GM21717 (cell line): ENCODE results near the gene FAM24B.
"Not testable (repeated sequence)": the region's sequence is repeated elsewhere in the genome, so short reads cannot be mapped to it uniquely, and the experiment has no call there.

Experiments used
- ATAC-seq: cut with Tn5 transposase; IDR thresholded peaks from one replicate; pipeline ENCODE4 v1.9.1; 2021; ENCODE audit warnings: mild to moderate bottlenecking, moderate library complexity; ENCODE audit not compliant: unreplicated experiment

Gene FAM24B

GRCh38 chr10:122859527-122859926, 19.9 kb downstream of the FAM24B start:
- ATAC-seq = no peak

- ATAC-seq = not testable (repeated sequence)
Measured at GRCh38 chr10:122858042-122858441, 21.3 kb downstream of the FAM24B start.

DNA sequence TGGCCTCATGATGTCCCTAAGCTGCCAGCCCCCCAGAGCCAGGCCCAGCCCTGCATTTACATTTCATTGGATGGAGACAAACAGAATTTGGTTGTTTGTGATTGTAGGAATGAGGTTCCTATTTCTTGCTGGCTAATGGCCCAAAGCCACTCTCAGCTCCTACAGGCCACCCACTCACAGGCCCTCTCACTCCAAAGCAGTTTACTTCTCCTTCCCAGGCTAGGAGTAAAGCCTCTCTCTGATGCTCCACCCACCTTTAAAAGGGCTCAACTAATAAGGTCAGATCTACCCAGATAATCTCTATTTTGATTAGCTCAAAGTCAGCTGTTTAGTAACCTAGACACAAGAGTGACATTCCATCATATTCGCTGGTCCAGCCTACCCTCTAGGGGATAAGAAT, 22.5 kb downstream of the FAM24B start:
- ATAC-seq = no peak

DNA sequence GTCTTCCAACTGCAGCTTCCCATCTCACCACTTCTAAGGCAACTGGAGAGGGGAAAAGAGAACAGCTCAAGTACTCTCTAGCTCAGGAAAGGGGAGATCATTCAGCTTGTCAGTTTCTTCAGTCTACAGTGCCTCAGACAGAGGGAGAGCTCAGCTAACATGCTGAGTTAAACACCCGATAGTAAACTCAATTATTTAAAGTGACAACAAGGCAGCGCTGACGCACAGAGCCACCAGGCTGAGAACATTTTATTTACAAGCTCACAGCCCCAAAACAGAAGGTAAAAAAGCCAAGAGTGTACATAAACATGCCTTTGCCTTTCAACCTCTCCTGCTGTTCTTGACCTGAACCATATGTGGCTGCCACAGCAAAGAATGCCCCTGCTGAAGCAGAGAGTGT, 23.6 kb downstream of the FAM24B start:
- no peak for ATAC-seq

DNA sequence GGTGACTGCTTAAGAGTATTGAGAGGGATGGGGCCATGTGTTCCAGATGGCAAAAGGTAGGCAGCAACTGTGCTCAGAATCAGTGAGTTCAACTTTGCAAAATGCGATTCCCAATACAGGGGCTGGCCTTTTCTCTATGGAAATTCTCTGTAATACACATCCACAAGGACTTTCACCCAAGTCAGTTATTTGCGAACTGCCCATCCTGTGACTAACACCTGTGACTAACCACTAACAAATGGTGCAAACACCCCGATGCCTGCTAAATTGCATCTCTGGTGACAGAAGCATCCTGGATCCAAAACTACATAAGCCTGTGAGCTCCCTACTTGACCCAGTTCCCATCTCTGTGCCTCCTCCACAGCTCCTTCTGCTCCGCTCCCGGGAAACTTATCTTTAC, 24.7 kb downstream of the FAM24B start:
- no peak for ATAC-seq

GRCh38 chr10:122853665-122854313, 25.6 kb downstream of the FAM24B start:
- no peak for ATAC-seq

GRCh38 chr10:122852261-122852660, 27.1 kb downstream of the FAM24B start:
- ATAC-seq = no peak

- no peak for ATAC-seq
Measured at GRCh38 chr10:122850705-122851640, 28.4 kb downstream of the FAM24B start.

DNA sequence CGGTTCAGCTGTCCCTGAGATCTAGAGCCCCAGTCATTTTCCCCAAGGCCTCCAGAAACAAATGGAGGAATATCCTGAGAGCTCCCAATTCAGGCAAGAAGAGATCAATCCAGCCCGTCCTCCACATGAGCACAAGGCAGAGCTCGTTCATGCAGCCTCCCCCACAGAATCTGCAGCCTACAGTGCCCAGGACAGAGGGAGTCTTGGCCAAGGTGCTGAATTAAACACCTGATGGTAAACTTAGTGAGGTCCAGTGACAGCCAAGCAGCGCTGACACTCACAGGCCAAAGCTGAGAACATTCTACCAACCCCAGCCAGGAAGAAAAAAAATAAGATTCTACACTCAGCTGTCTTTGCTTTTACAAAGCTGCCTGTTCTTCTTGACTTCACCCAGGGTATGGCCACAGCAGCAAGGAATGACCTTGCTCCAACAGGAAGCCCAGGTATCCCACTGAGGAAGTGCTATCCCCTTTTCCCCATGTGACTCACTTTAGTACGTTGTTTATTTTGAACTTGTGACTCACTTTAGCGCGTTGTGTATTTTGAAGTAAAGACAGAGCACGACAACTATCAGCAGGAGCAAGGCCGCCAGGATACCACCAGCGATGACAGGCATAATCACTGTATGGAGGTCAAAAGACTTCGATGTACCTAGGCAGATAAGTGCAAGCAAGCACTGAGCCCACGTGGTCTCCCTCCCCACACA, 29.3 kb downstream of the FAM24B start:
- no peak for ATAC-seq

GRCh38 chr10:122849090-122849489, 30.3 kb downstream of the FAM24B start:
- ATAC-seq = no peak

- no peak for ATAC-seq
Measured at GRCh38 chr10:122847782-122848604, 31.4 kb downstream of the FAM24B start.

DNA sequence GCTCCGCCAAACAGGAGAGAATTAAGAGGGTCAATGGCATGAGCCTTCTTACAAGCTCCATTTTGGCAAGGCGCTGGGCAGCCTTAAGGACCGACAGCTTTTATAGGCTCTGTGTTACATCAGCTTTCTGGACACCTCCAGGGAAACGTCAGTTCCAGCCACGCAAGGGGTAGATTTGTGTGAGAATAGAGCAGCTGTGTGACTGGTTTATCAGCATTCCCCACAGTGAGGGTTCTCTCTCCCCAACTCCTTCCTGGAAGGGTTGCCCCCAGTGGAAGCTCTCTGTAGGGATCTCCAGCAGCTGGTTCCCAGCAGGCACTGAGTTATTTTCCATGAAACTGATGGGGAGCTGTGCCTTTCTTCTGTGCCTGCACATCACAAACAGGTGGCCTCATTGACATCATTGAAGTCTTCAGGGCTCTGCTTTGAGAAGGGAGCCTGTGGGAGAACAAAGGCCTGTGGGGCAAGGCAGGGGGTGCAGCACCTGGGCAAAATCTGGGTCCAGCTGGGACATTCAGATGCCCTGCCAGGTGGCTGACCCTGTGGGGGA, 33.5 kb downstream of the FAM24B start, which contains the start of gene CUZD1:
TSS of gene CUZD1 (minus strand) at position 75 of the 550 bp plus-strand sequence. CDS start at position 61, 14 bp downstream.
- no peak for ATAC-seq

DNA sequence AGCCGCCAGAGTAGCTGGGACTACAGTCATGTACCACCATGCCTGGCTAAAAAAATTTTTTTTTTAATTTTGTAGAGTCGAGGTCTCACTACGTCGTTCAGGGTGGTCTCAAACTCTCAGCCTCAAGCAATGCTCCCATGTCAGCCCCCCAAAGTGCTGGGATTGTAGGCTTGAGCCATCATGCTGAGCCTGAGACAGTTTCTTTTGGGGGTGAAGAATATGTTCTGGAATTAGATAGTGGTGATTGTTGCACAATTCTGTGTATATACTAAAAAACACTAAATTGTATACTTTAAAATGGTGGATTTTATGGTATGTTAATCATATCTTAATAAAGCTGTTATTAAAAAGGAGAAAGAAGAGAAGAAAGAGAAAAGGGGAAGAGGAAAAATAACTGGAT, 35.2 kb downstream of the FAM24B start:
- ATAC-seq = no peak

GRCh38 chr10:122841569-122841968, 37.8 kb downstream of the FAM24B start:
- no peak for ATAC-seq

- ATAC-seq = no peak
Measured at GRCh38 chr10:122839505-122839904, 39.9 kb downstream of the FAM24B start.

GRCh38 chr10:122838880-122839279, 40.5 kb downstream of the FAM24B start:
- no peak for ATAC-seq

DNA sequence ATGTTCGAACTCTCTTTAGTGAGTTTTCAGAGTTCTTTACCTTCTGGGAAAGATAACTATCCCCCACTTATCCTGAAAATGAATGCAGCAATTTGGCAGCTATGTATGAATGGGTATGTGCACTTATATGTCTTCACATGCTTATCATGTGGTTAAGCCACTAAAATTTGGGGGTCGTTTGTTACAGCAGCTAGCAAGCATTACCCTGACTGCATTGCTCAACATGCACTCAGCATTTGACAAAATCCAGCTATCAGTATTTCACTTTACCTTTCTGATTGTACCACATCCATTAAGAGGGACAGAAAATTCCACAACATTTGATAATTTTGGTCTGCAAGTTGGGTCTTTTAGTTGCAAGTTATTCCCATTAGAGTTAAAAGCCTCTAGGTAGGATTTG, 43.5 kb downstream of the FAM24B start:
- no peak for ATAC-seq

DNA sequence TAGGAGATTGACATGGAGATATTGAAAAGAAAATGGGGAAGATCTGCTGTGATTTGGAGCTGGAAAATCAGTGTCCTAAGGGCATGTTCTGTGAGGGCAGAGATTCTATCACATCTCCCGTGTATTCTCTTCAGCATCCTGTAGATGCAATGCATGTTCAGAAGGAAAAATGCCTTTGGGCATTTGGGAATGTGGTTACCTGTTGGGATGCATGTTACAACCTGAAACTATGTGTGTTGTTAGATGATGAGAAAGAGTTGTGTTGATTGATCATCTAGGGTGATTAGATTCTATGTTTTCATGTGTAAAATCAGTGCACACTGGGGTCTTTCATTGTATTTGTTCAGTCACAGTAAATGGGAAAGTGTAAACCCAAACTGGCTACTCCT, 48.4 kb downstream of the FAM24B start:
- ATAC-seq = no peak

GRCh38 chr10:122830273-122830964, 49.0 kb downstream of the FAM24B start:
- no peak for ATAC-seq

DNA sequence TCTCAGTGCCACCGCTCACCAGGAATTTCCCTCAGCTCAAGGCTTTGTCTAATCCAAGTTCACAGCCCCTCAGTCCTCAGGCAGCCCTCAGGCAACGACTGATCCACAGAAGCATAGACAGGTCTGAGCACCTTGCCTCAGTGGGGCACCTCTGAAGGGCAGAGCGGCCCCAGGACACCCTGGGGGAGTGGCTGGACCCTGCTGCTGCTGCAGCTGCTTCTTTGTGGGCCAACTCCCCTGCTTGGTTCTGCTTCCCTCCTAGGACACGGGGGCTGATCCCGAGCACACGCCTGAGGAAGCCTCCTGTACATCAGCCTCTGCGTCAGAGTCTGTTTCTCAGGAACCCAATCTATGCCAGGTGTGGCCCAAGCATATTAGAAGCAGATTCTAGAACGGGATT, 49.9 kb downstream of the FAM24B start:
- ATAC-seq = no peak
